Measurements from ENCODE around the gene CHERP.
"Not testable (repeated sequence)": the region's sequence is repeated elsewhere in the genome, so short reads cannot be mapped to it uniquely, and the experiment has no call there.

The CHERP gene

DNA sequence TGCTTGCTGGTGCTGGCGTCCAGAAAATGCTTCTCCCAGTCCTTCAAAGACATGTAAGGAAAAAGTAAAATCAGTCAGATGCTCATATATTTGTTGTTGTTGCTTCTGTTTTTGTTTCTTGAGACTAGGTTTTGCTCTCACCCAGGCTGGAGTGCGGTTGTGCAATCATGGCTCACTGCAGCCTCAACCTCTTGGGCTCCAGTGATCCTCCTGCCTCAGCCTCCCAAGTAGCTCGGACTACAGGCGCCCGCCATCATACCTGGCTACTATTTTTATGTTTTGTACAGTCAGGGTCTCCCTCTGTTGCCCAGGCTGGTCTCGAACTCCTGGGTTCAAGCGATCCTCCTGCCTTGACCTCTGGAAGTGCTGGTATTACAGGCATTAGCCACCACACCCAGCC is 59.5 kb downstream of the CHERP start:
- no peak for FAIRE-seq
- DNase-seq (ENCODE audit: low spot score): no peak

DNA sequence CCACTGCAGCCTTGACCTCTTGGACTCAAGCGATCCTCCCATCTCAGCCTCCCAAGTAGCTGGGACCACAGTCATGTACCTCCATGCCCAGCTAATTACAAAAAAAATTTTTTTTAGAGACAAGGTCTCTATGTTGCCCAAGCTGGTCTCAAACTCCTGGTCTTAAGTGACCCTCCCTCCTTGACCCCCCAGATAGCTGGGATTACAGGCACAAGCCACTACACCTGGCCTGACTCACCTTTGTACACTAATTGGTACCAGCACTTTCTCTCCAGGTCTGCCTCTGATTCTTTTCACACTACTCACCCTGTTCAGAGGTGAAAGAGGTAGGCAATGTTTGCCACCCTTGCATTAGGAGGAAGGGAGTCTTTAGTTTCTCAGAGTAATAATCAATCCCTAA is 64.9 kb downstream of the CHERP start:
- DNase-seq (ENCODE audit: low spot score) (no peak), FAIRE-seq (no peak)

DNA sequence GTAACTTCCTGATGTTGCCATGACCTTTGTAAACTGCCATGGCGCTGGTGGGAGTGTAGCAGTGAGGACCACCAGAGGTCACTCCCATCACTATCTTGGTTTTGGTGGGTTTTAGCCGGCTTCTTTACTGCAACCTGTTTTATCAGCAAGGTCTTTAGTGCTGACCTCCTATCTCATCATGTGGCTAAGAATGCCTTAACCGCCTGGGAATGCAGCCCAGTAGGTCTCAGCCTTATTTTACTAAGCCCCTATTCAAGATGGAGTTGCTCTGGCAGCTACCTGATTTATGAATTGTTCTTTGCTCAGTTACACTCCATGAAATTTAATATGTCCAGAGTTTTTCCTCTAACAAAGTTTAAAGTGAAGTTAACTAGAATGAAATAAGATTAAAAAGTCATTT is 65.8 kb downstream of the CHERP start:
- DNase-seq (ENCODE audit: low spot score): no peak
- FAIRE-seq: no peak

DNA sequence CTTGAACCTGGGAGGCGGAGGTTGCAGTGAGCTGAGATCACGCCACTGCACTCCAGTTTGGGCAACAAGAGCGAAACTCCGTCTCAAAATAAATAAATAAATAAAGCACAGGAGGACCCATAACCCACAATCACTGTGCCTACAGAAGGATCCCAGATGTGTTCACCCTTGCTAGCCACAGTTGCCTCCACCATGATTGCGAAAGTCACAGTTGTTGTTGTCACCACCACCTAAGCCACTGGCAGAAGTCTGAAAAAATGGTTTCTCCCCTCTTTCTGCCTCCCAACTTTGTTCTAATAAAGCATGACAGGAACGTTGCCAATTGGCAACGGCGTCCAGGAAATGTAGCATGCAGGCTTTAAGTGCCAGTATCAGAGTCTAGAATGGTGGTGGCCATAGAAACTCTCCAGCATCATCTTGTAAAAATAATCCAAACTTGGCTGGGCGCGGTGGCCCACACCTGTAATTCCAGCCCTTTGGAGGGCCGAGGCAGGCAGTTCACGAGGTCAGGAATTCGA is 68.3 kb downstream of the CHERP start:
- no peak for FAIRE-seq
- no peak for DNase-seq (ENCODE audit: low spot score)

DNA sequence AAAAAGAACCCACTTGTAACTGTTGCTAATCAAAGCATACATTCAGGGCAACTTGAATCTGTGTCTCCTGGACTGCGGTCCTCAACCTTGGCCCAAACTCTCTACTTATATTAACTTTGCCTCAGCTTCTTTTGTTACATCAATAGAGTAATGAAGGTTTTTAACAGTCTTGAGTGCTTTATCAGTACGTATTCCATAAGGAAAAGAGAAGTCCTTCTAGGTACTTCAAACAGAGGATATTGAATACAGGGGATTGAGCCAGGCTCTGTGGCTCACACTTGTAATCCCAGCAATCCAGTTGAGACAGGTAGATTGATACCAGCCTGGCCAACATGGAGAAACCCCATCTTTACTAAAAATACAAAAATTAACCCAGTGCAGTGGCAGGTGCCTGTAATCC is 69.2 kb downstream of the CHERP start:
- DNase-seq (ENCODE audit: low spot score) (no peak), FAIRE-seq (no peak)

DNA sequence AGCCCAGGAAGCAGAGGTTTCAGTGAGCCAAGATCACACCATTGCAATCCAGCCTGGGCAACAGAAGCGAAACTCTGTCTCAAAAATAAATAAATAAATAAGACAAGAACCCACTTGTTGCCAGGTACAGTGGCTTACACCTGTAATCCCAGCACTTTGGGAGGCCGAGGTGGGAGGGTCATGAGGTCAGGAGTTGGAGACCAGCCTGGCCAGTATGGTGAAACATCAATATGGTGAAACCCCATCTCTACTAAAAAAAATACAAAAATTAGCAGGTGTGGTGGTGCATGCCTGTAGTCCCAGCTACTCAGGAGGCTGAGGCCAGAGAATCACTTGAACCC is 69.7 kb downstream of the CHERP start:
- not testable (repeated sequence) for DNase-seq (ENCODE audit: low spot score); FAIRE-seq

DNA sequence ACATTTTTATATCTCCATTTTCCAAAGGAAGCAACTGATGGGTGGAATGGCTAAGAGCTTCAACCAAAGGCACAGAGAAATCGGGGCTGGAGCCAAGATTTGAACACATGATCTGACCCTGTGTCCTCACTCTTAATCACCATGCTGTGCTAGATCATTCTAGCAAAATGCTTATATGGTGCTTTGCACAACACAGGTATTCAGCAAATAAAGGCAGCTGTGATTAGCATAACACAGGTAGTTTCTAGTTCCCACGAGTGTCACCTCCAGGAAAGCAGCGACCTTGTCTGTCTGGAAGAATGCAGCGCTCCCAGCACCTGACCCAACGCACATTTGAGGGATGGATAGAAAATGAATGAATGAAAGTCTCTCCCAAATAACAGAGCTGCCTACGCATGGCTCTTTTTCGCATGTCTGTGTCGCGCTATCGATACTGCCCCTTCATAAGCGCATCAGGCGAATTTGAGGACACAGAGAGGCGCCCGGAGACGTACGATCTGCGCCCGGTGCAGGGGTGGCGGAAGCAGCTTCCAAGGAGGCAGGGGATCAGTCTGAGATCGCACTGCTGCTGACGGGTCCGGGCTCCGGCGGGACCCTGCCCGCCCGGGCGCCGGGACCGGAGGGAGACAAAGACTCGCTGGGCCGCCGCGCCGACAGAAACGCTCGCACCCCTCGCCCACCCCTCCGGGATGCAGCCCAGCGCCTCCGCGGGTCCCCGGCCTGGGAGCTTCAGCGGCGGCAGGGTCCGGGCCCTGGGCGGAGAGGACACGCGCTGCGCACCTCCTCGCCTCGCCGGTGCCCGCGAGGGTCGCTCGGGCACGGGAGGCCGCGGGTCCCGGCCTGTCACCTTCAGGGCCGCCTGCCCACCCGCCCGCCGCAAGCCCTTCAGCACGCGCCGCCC is 71.1 kb downstream of the CHERP start:
- DNase-seq (ENCODE audit: low spot score): peak; percentile 4
- FAIRE-seq: no peak

DNA sequence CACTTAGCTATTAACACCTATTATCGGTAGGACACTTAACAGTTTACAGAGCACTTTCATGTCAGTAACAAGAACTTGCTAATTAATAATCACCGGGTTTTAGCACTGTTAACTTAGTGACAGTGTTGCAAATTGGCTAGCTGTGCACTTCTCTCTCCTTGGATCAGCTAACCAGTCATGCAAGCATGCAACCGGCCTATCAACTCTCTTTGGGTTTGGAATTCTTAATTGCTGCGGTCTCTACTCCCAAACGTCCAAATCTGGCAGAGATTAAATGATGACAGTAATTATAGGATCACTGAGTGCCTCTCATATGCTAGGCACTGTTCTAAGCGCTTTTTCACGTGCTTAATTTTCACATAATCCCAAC is 71.7 kb downstream of the CHERP start:
- no peak for FAIRE-seq
- DNase-seq (ENCODE audit: low spot score): no peak
